Vagina (tissue), 2 donors: ENCODE data around the gene PPHLN1.

Experiments used
- CTCF ChIP-seq, 3 experiments: fragments of 450-650 bp in 2 of 3; fragments of 200-600 bp in 1 of 3; sonication (generic) in 1 of 3; IDR thresholded peaks; one replicate each; pipeline ENCODE4 v1.5.1; 2017 to 2019; ENCODE audit warnings: antibody characterized with exemption in 3 of 3, mild to moderate bottlenecking in 2 of 3, moderate library complexity in 2 of 3
- POLR2AphosphoS5 ChIP-seq, 2 donors: sonication (generic); formaldehyde crosslinking; IDR thresholded peaks; one replicate each; pipeline ENCODE4 v1.9.0; 2017; ENCODE audit warnings: antibody characterized with exemption in 2 of 2, mild to moderate bottlenecking in 2 of 2, low read depth in 1 of 2; ENCODE audit not compliant: insufficient read depth in 1 of 2

GRCh38 chr12:42288544-42288943, 37.4 kb upstream of the PPHLN1 start:
- no peak for TF ChIP-seq CTCF (IDR thresholded peaks at IDR 0.05)
- TF ChIP-seq POLR2AphosphoS5 (IDR thresholded peaks at IDR 0.05; ENCODE audit: insufficient read depth in 1 of 2, low read depth in 1 of 2): no peak
